ENCODE measurements around the gene SPSB3. TPM values are rescaled to one million over a fixed set of nuclear protein-coding genes. Genes with fewer than 3 reads are reported as not detected.

SPSB3 gene
- total and polyA plus RNA-seq, 2 of the 13 experiments (the other 11 are each of a cell fraction or from before 2014, with no cell fraction given) = 13.2 to 21.9 TPM

DNA sequence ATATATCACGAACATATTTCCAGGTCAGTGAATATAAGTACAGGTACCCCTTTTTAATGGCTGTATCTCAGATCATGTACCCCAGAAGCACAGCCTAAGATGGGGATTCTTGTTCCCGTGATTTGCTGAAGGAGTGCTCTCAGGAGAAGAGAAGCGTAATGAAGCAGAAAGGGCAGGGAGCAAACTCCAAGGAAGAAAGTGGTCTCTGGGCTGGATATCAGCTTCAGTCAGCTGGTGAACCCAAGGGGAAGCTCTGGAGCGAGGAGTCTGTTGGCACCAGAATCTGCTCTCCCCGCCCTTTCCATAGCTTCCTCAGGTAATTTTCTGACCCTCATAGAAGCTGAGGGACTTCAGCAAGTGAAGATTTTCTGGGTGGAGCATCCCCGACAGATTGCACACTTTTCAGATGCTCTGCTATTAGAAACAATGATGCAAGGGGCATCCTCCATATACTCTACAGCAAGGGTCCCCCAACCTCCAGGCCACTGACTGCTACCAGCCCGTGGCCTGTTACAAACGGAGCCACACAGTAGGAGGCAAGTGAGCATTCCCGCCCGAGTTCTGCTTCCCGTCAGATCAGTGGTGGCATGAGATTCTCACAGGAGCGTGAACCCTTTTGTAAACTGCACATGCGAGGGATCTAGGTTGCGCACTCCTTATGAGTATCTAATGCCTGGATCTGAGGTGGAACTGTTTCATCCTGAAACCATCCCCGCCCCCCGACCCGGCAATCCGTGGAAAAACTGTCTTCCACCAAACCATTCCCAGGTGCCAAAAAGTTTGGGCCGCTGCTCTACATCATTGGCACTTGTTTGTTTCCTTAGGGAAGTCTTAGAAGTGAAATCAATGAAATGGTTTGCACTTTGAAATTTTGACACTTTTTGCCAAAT is 49.1 kb upstream of the SPSB3 start:
- ChIA-PET POLR2A (interaction anchor here (1.2 kb wide), 1 partner anchor 37 kb away, joined by 3 read pairs; no protein-coding TSS in a partner anchor), CTCF (ENCODE audit: low intra/inter-chr PET ratio, low total read pairs) (no interaction called here)
- H2AFZ ChIP-seq (ENCODE audit: low read length) = no peak overlapping the region
- FAIRE-seq (no peak), ATAC-seq (no peak), DNase-seq (ENCODE audit: low spot score) (no peak)
- in situ Hi-C loops (cut with HindIII; ENCODE audit: extremely low pct_ligation_motif_present, low pct_unique_long_range_greater_than_20kb) = no loop called here
- H3K9ac ChIP-seq (ENCODE audit: insufficient read depth, low read depth, low read length) = no peak overlapping the region
- H3K4me3 ChIP-seq (replicated peaks in 1 of 3; ENCODE audit: insufficient read depth in 1 of 3, low read depth in 2 of 3, low read length in 3 of 3) = no peak overlapping the region
- H3K4me1 ChIP-seq (ENCODE audit: insufficient read depth, low read length) = peaks cover 57% of the 10 kb centered on the region
- peak overlapping the region; percentile 93 for H3K27ac ChIP-seq (ENCODE audit: extremely low read length, insufficient read depth, low read length)
- peak overlapping the region; percentile 11; the same call in 1 of the 2 replicates for H3K4me2 ChIP-seq (ENCODE audit: low read depth, low read length)
- TF ChIP-seq AGO2 (optimal IDR thresholded peaks at IDR 0.05; ENCODE audit: low read depth, low read length) (peak; percentile 29), ZBTB7B (CRISPR knock-in tag; IDR thresholded peaks at IDR 0.05) (no peak), POLR2G (IDR thresholded peaks at IDR 0.05; ENCODE audit: low read depth, low read length) (peak; percentile 57), CENPX (CRISPR knock-in tag; IDR thresholded peaks at IDR 0.05) (no peak), ZFP36L2 (CRISPR knock-in tag; IDR thresholded peaks at IDR 0.05) (no peak), POLR2AphosphoS5 (IDR thresholded peaks at IDR 0.05; ENCODE audit: low read depth, low read length) (0 out of 2 replicates have a peak, but pooled peaks have one; percentile 42)
- TF ChIP-seq, protein P1, sequence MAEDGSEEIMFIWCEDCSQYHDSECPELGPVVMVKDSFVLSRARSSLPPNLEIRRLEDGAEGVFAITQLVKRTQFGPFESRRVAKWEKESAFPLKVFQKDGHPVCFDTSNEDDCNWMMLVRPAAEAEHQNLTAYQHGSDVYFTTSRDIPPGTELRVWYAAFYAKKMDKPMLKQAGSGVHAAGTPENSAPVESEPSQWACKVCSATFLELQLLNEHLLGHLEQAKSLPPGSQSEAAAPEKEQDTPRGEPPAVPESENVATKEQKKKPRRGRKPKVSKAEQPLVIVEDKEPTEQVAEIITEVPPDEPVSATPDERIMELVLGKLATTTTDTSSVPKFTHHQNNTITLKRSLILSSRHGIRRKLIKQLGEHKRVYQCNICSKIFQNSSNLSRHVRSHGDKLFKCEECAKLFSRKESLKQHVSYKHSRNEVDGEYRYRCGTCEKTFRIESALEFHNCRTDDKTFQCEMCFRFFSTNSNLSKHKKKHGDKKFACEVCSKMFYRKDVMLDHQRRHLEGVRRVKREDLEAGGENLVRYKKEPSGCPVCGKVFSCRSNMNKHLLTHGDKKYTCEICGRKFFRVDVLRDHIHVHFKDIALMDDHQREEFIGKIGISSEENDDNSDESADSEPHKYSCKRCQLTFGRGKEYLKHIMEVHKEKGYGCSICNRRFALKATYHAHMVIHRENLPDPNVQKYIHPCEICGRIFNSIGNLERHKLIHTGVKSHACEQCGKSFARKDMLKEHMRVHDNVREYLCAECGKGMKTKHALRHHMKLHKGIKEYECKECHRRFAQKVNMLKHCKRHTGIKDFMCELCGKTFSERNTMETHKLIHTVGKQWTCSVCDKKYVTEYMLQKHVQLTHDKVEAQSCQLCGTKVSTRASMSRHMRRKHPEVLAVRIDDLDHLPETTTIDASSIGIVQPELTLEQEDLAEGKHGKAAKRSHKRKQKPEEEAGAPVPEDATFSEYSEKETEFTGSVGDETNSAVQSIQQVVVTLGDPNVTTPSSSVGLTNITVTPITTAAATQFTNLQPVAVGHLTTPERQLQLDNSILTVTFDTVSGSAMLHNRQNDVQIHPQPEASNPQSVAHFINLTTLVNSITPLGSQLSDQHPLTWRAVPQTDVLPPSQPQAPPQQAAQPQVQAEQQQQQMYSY (CRISPR knock-in tag; IDR thresholded peaks at IDR 0.05) = no peak
- TF ChIP-seq, protein P2, sequence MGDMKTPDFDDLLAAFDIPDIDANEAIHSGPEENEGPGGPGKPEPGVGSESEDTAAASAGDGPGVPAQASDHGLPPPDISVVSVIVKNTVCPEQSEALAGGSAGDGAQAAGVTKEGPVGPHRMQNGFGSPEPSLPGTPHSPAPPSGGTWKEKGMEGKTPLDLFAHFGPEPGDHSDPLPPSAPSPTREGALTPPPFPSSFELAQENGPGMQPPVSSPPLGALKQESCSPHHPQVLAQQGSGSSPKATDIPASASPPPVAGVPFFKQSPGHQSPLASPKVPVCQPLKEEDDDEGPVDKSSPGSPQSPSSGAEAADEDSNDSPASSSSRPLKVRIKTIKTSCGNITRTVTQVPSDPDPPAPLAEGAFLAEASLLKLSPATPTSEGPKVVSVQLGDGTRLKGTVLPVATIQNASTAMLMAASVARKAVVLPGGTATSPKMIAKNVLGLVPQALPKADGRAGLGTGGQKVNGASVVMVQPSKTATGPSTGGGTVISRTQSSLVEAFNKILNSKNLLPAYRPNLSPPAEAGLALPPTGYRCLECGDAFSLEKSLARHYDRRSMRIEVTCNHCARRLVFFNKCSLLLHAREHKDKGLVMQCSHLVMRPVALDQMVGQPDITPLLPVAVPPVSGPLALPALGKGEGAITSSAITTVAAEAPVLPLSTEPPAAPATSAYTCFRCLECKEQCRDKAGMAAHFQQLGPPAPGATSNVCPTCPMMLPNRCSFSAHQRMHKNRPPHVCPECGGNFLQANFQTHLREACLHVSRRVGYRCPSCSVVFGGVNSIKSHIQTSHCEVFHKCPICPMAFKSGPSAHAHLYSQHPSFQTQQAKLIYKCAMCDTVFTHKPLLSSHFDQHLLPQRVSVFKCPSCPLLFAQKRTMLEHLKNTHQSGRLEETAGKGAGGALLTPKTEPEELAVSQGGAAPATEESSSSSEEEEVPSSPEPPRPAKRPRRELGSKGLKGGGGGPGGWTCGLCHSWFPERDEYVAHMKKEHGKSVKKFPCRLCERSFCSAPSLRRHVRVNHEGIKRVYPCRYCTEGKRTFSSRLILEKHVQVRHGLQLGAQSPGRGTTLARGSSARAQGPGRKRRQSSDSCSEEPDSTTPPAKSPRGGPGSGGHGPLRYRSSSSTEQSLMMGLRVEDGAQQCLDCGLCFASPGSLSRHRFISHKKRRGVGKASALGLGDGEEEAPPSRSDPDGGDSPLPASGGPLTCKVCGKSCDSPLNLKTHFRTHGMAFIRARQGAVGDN (CRISPR knock-in tag; IDR thresholded peaks at IDR 0.05) = 0 out of 2 replicates have a peak, but pooled peaks have one; percentile 14
- H3K9me3 ChIP-seq (ENCODE audit: low read length) = no peaks in the 10 kb centered on the region
- WGBS (ENCODE audit: low lambda C conversion rate) = 92% methylated on average over 18 of the region's 19 CpGs
- intact Hi-C loops (cut with micrococcal nuclease; ENCODE audit: unreplicated experiment) = no loop called here
- H4K20me1 ChIP-seq (ENCODE audit: insufficient read depth, low read length) = peaks cover 5% of the 10 kb centered on the region; the same call in 1 of the 2 replicates
- H3K36me3 ChIP-seq (replicated peaks in 1 of 2; ENCODE audit: control insufficient read depth in 1 of 2, insufficient read depth in 2 of 2, low read length in 2 of 2) = peaks cover 0 to 1% of the 10 kb centered on the region in 2 experiments; a peak in 2 of 5 replicates
- H3K79me2 ChIP-seq (ENCODE audit: insufficient read depth, low read length) = peaks cover 47% of the 10 kb centered on the region
- no peaks in the 10 kb centered on the region; a peak in 1 of 5 replicates for H3K27me3 ChIP-seq (ENCODE audit: control insufficient read depth in 1 of 2, insufficient read depth in 2 of 2, low read length in 2 of 2)
- no TSS peak for BruUV-seq (replicated peaks)

Measured in HepG2 (cell line).